Bronchial epithelial cell (primary cell): ENCODE results near the gene KRTAP10-5. TPM values are rescaled to one million over a fixed set of nuclear protein-coding genes. Genes with fewer than 3 reads are reported as not detected.
"Not testable (repeated sequence)": the region's sequence is repeated elsewhere in the genome, so short reads cannot be mapped to it uniquely, and the experiment has no call there.

Experiments
- DNase-seq: peaks from one replicate; pipeline ENCODE4 v3.0.0-alpha.2; 2010; ENCODE audit warnings: low read depth
- FAIRE-seq: peaks from 2 replicates; lab custom pipeline; 2011; peaks lifted over from hg19 to GRCh38; lab: Jason Lieb, UNC
- H3K27me3 ChIP-seq: 2 replicates; pipeline ENCODE4 v1.5.1; 2011; ENCODE audit warnings: low read length; ENCODE audit not compliant: control insufficient read depth, insufficient read depth
- H3K36me3 ChIP-seq: 2 replicates; pipeline ENCODE4 v1.5.1; 2011; ENCODE audit warnings: low read length; ENCODE audit not compliant: control insufficient read depth, insufficient read depth
- H3K4me3 ChIP-seq: 2 replicates; pipeline ENCODE4 v1.5.1; 2011; ENCODE audit warnings: mild to moderate bottlenecking, low read depth, low read length, control low read depth
- CTCF ChIP-seq: IDR thresholded peaks from 2 replicates; pipeline ENCODE4 v1.5.1; 2011; ENCODE audit warnings: mild to moderate bottlenecking, moderate library complexity, low read length, control low read depth, inconsistent platforms; ENCODE audit not compliant: insufficient read depth, severe bottlenecking
- total RNA-seq: library from RNA; depleted of rRNA; stranded (reverse); fragments of >200 nt; gene quantifications from 2 replicates; pipeline ENCODE4 v1.2.1, GENCODE V29; 2014

The KRTAP10-5 gene
- total RNA-seq, 1 donor from 2014 or later, result not detected

GRCh38 chr21:44564886-44565598 is 15.4 kb downstream of the KRTAP10-5 start:
- no peaks in the 10 kb centered on the region for H3K36me3 ChIP-seq
- no peak overlapping the region for H3K4me3 ChIP-seq
- H3K27me3 ChIP-seq, result no peaks in the 10 kb centered on the region
- DNase-seq, result no peak
- TF ChIP-seq CTCF, result no peak
- no peak for FAIRE-seq

GRCh38 chr21:44564099-44564498 is 16.3 kb downstream of the KRTAP10-5 start:
- FAIRE-seq (no peak), DNase-seq (no peak)
- TF ChIP-seq CTCF, result no peak

DNA sequence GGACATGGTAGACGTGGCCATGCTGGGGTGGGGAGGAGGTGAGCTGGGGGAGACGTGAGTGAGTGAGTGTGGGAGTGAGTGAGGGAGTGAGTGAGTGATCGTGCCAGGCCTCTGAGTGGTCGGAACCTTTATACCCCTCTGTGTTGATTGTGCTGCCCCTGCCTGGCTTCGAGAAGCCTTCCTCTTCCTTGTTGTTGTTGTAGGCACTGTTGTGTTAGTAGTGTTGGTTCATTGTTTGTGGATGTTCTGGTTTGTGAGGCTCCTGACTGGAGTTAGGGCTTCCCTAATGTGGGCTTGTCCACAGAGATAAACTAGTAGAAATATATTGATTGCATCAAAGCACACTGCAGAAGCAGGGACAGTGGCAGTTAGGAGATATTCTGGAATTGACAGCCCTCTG is 21.7 kb downstream of the KRTAP10-5 start, which contains the start of gene KRTAP10-3:
Gene KRTAP10-3, minus strand, starts transcription at position 101 of the 400 bp plus-strand sequence. Its CDS starts 80 bp downstream, at position 21.
- no peak for FAIRE-seq
- no peak for TF ChIP-seq CTCF

More at GRCh38 chr21:44564099-44564498, 16.3 kb downstream of the KRTAP10-5 start:
- H3K27me3 ChIP-seq, result no peaks in the 10 kb centered on the region
- no peak overlapping the region for H3K4me3 ChIP-seq
- no peaks in the 10 kb centered on the region for H3K36me3 ChIP-seq

DNA sequence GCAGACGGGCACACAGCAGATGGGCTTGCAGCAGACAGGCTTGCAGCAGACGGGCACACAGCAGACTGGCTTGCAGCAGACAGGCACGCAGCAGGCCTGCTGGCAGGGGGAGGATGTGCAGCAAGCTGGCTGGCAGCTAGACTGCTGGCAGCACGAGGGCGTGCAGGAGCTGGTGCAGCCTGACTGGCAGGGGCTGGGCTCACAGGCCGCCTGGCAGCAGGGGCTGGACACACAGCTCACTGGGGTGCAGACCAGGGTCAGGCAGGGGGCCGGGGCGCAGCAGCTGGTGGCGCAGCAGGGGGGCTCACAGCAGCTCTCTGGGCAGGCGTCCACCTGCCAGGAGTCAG is 22.1 kb downstream of the KRTAP10-5 start:
- not testable (repeated sequence) for H3K27me3 ChIP-seq, H3K36me3 ChIP-seq, DNase-seq, H3K4me3 ChIP-seq, FAIRE-seq

More for the DNA sequence above, 21.7 kb downstream of the KRTAP10-5 start, which contains the start of gene KRTAP10-3:
- Histone ChIP-seq H3K27me3 (no peaks in the 10 kb centered on the region), H3K36me3 (no peaks in the 10 kb centered on the region), H3K4me3 (no peak within 1 kb of the TSS)
- DNase-seq, result no peak

GRCh38 chr21:44557491-44558328 is 22.7 kb downstream of the KRTAP10-5 start:
- Histone ChIP-seq H3K36me3 (no peaks in the 10 kb centered on the region), H3K4me3 (no peak overlapping the region), H3K27me3 (no peaks in the 10 kb centered on the region)
- DNase-seq, result no peak
- TF ChIP-seq CTCF, result no peak
- no peak for FAIRE-seq

DNA sequence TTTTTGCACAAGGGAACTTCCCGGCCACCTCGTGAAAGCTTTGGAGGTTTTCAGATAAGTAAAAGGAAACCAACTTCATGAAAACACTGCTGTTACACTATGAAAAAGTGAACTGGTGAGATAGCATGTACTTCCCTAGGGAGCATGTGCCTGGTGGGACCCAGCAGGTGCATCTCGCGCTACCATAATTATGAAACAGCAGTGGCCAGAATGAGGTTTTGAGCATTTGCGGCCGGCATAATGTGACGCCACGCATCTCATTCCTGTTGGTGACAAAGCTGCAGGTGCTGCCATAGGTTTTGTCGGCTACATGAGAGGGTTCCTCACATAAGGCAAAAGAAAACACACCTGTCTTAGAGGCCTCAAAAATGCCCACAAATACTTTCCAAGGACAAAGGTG is 23.5 kb downstream of the KRTAP10-5 start:
- H3K4me3 ChIP-seq, result no peak overlapping the region
- H3K36me3 ChIP-seq, result no peaks in the 10 kb centered on the region
- FAIRE-seq (no peak), DNase-seq (no peak)
- TF ChIP-seq CTCF, result no peak
- no peaks in the 10 kb centered on the region for H3K27me3 ChIP-seq
